A549 (cell line): ENCODE results near the gene SPTSSA.

Experiments
- CHD2 ChIP-seq: fragments of 150-350 bp; IDR thresholded peaks from 2 replicates; pipeline ENCODE4 v1.6.1; 2014; ENCODE audit warnings: low read length; ENCODE audit not compliant: partially characterized antibody
- RCOR1 ChIP-seq: fragments of 150-350 bp; IDR thresholded peaks from 2 replicates; pipeline ENCODE4 v1.6.1; 2014; ENCODE audit warnings: antibody characterized with exemption, low read length, low read depth
- TF ChIP-seq, protein P1 (sequence below): fragments of >200 bp; sonication (Bioruptor Twin); formaldehyde crosslinking; IDR thresholded peaks from 3 replicates; pipeline ENCODE4 v1.5.1; 2016

DNA sequence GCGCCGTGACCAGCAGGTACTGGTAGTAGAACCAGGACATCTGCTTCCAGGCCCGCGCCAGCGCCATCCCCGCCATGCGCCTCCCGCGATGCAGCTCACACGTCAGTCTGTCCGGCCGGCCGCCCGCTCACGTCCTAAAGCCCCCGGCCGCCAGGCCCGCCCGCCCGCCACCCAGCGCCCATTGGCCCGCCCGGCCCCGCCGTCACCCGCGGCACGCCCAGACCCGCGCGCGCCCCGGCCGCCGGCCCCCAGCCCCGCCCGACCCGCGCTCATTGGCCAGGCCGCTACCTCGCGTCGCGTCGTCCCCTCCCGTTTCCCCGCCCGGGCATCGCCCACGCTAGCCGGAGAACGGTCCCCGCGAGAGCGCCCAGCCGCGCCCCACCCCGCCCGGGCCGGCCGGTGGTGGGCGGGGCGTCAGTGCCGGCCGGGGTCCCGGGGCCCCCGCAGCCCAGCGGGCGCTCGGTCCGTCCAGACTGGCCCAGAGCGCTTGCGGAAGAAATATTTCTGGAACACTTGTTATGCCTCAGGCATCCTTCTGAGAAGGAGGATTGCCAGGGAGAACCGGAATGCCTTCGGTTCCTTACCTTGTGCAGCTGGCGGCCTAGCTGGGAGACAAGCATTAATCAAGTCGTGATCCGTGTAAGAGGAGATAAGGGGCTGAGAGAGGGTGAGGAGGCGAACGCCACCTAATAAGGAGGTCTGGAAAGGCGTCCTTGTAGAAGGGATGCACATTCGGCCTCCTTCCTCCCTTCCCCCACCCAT, at the start of gene SPTSSA:
- TF ChIP-seq CHD2 (peak; percentile 71), RCOR1 (no peak)
- TF ChIP-seq, protein P1, sequence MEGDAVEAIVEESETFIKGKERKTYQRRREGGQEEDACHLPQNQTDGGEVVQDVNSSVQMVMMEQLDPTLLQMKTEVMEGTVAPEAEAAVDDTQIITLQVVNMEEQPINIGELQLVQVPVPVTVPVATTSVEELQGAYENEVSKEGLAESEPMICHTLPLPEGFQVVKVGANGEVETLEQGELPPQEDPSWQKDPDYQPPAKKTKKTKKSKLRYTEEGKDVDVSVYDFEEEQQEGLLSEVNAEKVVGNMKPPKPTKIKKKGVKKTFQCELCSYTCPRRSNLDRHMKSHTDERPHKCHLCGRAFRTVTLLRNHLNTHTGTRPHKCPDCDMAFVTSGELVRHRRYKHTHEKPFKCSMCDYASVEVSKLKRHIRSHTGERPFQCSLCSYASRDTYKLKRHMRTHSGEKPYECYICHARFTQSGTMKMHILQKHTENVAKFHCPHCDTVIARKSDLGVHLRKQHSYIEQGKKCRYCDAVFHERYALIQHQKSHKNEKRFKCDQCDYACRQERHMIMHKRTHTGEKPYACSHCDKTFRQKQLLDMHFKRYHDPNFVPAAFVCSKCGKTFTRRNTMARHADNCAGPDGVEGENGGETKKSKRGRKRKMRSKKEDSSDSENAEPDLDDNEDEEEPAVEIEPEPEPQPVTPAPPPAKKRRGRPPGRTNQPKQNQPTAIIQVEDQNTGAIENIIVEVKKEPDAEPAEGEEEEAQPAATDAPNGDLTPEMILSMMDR: no peak
